Endothelial cell (in vitro differentiated cells): ENCODE measurements around the gene TTI1. TPM values are rescaled to one million over a fixed set of nuclear protein-coding genes. Genes with fewer than 3 reads are reported as not detected.

ENCODE experiments used
- DNase-seq: peaks from one replicate; pipeline ENCODE4 v3.0.0; 2021; ENCODE audit warnings: low spot score
- H3K27ac Mint-ChIP-seq: one replicate; pipeline ENCODE4 v1.8.0; 2021; ENCODE audit warnings: mixed read lengths, inconsistent platforms; ENCODE audit not compliant: unreplicated experiment
- H3K27me3 Mint-ChIP-seq: one replicate; pipeline ENCODE4 v1.8.0; 2021; ENCODE audit warnings: mild to moderate bottlenecking, moderate library complexity, mixed read lengths, inconsistent platforms; ENCODE audit not compliant: unreplicated experiment
- H3K36me3 Mint-ChIP-seq: one replicate; pipeline ENCODE4 v1.8.0; 2021; ENCODE audit warnings: mild to moderate bottlenecking, low read depth, mixed read lengths, inconsistent platforms; ENCODE audit not compliant: unreplicated experiment
- H3K4me1 Mint-ChIP-seq: one replicate; pipeline ENCODE4 v1.8.0; 2021; ENCODE audit warnings: mild to moderate bottlenecking, mixed read lengths, inconsistent platforms; ENCODE audit not compliant: unreplicated experiment
- H3K4me3 Mint-ChIP-seq: one replicate; pipeline ENCODE4 v1.8.0; 2021; ENCODE audit warnings: mild to moderate bottlenecking, mixed read lengths, inconsistent platforms; ENCODE audit not compliant: unreplicated experiment
- H3K9me3 Mint-ChIP-seq: one replicate; pipeline ENCODE4 v1.8.0; 2021; ENCODE audit warnings: mixed read lengths, inconsistent platforms; ENCODE audit not compliant: unreplicated experiment
- total RNA-seq: library from RNA; stranded (reverse); fragmentation: NEBNext Ultra II Directional; extraction: Animal tissue kit (Norgen Biotek cat#: 25700); gene quantifications from one replicate; pipeline ENCODE4 v1.2.1, GENCODE V29; 2021; ENCODE audit not compliant: unreplicated experiment
- TF ChIP-seq, protein P1 (sequence below): fragments of 200-600 bp; sonication (generic); IDR thresholded peaks from one replicate; pipeline ENCODE4 v1.5.0; 2021; ENCODE audit warnings: antibody characterized with exemption; ENCODE audit not compliant: unreplicated experiment

The TTI1 gene
- total RNA-seq, 1 donor from 2014 or later = 31.9 TPM

DNA sequence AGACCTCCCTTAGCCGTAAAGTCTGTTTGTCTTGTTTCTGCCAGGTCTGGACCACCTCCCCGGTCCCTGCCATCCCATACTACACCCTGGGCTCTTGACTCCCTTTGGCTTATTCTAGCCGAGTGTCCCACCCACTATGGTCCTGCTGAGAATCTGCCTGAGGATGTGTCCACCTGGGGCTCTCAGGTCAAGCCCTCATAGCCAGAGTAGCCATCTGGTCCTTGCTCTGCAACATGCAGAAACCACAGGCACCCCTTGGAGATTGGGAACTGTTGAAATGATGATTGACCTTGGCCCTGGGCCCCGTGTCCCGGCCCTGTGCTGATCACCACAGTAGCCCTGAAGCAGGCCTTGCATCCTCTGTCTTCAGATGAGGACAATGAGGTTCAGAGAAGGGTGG, 86.3 kb downstream of the TTI1 start:
- Mint-ChIP-seq H3K4me1 (no peaks in the 10 kb centered on the region), H3K27ac (no peak overlapping the region), H3K9me3 (no peaks in the 10 kb centered on the region), H3K27me3 (peaks cover 5% of the 10 kb centered on the region), H3K4me3 (no peak overlapping the region), H3K36me3 (peaks cover 3% of the 10 kb centered on the region)
- DNase-seq = no peak
- TF ChIP-seq, protein P1, sequence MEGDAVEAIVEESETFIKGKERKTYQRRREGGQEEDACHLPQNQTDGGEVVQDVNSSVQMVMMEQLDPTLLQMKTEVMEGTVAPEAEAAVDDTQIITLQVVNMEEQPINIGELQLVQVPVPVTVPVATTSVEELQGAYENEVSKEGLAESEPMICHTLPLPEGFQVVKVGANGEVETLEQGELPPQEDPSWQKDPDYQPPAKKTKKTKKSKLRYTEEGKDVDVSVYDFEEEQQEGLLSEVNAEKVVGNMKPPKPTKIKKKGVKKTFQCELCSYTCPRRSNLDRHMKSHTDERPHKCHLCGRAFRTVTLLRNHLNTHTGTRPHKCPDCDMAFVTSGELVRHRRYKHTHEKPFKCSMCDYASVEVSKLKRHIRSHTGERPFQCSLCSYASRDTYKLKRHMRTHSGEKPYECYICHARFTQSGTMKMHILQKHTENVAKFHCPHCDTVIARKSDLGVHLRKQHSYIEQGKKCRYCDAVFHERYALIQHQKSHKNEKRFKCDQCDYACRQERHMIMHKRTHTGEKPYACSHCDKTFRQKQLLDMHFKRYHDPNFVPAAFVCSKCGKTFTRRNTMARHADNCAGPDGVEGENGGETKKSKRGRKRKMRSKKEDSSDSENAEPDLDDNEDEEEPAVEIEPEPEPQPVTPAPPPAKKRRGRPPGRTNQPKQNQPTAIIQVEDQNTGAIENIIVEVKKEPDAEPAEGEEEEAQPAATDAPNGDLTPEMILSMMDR = no peak

DNA sequence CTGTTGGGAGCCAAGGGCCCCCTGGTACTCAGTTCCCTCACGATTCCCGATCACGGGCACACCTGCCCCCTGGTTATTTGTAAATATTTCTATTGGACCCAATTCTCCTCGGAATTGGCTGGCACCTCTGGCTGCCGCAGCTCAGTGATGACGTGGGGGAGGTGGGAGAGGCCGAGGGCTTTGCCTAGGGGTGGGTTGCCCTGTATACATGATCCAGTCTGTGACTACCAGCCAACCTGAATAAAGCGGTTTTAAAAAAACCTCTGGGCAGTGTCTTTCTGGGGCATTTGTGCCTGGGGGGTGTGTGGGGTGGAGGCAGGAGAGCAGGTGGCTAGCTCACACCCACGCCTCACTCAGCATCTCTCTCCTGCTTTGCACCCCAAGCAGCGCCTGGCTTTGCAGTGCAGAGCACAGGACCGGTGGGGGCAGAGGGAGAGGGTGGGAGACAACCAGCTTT, 88.1 kb downstream of the TTI1 start:
- Mint-ChIP-seq H3K27me3 (peaks cover 5% of the 10 kb centered on the region), H3K36me3 (peaks cover 6% of the 10 kb centered on the region), H3K27ac (no peak overlapping the region), H3K4me1 (no peaks in the 10 kb centered on the region), H3K9me3 (no peaks in the 10 kb centered on the region), H3K4me3 (no peak overlapping the region)
- no peak for DNase-seq
- TF ChIP-seq, protein P1 = no peak

DNA sequence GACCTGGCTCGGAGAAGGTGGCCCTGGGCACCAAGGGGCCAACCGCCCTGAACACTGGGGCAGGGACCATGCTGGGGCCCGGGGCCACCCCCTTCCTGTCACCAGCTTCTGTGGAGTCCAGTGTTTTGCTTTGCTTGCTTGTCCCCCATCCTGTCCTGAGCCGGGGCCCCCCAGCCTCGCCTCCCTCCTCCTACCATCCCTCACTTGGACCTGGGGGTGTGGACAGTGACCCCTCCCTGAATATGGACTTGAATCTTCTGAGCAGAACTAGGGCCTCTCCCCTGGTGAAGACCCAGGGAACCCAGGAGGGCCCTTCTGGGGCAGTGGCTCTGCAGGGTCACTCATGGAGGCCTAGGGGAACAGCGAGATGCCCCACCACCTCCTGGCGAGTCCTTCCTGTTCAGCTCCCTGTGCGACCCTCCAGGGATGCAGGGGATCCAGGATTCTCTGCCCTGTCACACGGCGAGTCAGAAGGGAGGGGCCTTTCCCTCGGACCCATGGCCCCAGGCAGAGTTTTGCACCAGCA, 88.7 kb downstream of the TTI1 start:
- no peak for DNase-seq
- TF ChIP-seq, protein P1 = no peak

DNA sequence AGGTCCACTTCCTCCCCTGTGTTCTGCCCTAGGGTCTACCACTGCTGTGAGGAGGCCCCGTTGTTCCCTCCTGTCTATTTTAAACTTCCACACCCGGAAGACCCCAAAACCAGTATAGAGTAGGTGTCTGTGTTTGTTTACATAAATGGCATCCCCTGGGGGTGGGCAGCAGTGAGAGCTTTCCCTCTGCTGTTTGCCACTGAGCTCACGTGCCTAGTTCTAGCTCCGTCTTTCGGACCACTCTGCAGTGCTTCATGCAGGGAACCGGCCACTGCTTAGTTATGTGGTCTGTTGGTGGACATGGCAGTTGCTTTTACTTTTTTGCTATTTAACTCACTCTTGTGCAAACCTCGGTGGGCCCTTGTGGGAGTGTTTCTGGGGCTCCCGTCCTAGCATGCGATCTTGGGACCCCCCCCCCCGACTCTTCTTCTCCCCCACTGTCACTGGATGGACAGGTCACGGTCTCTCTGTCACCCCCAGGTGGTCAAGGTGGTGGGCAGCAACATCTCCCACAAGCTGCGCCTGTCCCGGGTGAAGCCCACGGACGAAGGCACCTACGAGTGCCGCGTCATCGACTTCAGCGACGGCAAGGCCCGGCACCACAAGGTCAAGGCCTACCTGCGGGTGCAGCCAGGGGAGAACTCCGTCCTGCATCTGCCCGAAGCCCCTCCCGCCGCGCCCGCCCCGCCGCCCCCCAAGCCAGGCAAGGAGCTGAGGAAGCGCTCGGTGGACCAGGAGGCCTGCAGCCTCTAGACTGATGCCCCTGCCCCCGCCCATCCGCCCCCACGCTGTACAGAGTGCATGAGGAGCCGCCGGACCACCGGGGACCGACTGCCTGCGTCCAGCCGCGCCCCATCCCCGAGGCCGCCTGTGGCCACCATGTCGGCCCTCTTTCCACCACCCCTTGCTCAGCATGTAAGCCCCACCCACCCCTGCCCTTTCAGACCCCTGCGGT, 89.5 kb downstream of the TTI1 start:
- DNase-seq = no peak
- no peaks in the 10 kb centered on the region for H3K9me3 Mint-ChIP-seq
- no peak overlapping the region for H3K4me3 Mint-ChIP-seq
- no peak overlapping the region for H3K27ac Mint-ChIP-seq
- TF ChIP-seq, protein P1 = no peak
- no peaks in the 10 kb centered on the region for H3K4me1 Mint-ChIP-seq
- peaks cover 6% of the 10 kb centered on the region for H3K36me3 Mint-ChIP-seq
- H3K27me3 Mint-ChIP-seq = peaks cover 5% of the 10 kb centered on the region

More for the DNA sequence above, 88.7 kb downstream of the TTI1 start:
- Mint-ChIP-seq H3K27ac (no peak overlapping the region), H3K36me3 (peaks cover 6% of the 10 kb centered on the region), H3K4me1 (no peaks in the 10 kb centered on the region), H3K9me3 (no peaks in the 10 kb centered on the region), H3K4me3 (no peak overlapping the region), H3K27me3 (peaks cover 5% of the 10 kb centered on the region)

DNA sequence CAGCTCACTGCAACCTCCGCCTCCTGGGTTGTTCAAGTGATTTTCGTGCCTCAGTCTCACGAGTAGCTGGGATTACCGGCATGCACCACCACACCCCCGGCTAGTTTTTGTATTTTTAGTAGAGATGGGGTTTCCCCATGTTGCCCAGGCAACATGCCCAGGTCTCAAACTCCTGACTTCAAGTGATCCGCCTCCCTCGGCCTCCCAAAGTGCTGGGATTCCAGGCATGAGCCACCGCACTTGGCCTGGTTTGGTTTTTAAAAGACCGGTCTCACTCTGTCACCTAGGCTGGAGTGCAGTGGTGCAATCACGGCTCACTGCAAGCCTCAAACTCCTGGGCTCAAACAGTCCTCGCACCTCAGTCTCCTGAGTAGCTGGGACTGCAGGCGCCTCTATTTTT, 90.2 kb downstream of the TTI1 start:
- peaks cover 5% of the 10 kb centered on the region for H3K27me3 Mint-ChIP-seq
- H3K27ac Mint-ChIP-seq = no peak overlapping the region
- H3K36me3 Mint-ChIP-seq = peaks cover 6% of the 10 kb centered on the region
- H3K4me1 Mint-ChIP-seq = no peaks in the 10 kb centered on the region
- TF ChIP-seq, protein P1 = no peak
- H3K4me3 Mint-ChIP-seq = no peak overlapping the region
- H3K9me3 Mint-ChIP-seq = no peaks in the 10 kb centered on the region
- DNase-seq = no peak
